Small intestine (tissue), 7 donors: ENCODE measurements around the gene SEMA5A. TPM values are rescaled to one million over a fixed set of nuclear protein-coding genes. Genes with fewer than 3 reads are reported as not detected.
A peak's percentile ranks its signal among the peaks of the same experiment; 100 is the strongest.

Source experiments
- DNase-seq, 2 donors: peaks; one replicate each; pipeline versions ENCODE4 v3.0.0 to v3.0.0-alpha.2; 2013
- FAIRE-seq: peaks from 2 replicates; lab custom pipeline; 2012; peaks lifted over from hg19 to GRCh38; lab: Jason Lieb, UNC
- H3K27ac ChIP-seq, 3 donors: one replicate each; pipeline ENCODE4 v1.5.1; 2013; ENCODE audit warnings: low read length in 2 of 3, mild to moderate bottlenecking in 2 of 3, control low read depth in 1 of 3, inconsistent platforms in 1 of 3, low read depth in 1 of 3, moderate library complexity in 1 of 3
- H3K27me3 ChIP-seq, 3 donors: one replicate each; pipeline ENCODE4 v1.6.1; 2013; ENCODE audit warnings: low read length in 3 of 3, inconsistent platforms in 1 of 3; ENCODE audit not compliant: control insufficient read depth in 3 of 3, insufficient read depth in 3 of 3
- H3K36me3 ChIP-seq, 3 donors: one replicate each; pipeline ENCODE4 v1.6.1; 2013; ENCODE audit warnings: low read length in 3 of 3, inconsistent platforms in 1 of 3, low read depth in 1 of 3, mild to moderate bottlenecking in 1 of 3, moderate library complexity in 1 of 3; ENCODE audit not compliant: control insufficient read depth in 3 of 3, insufficient read depth in 2 of 3
- H3K4me1 ChIP-seq, 3 donors: one replicate each; pipeline ENCODE4 v1.6.1; 2013; ENCODE audit warnings: low read length in 2 of 3, inconsistent platforms in 1 of 3, low read depth in 1 of 3, mild to moderate bottlenecking in 1 of 3, moderate library complexity in 1 of 3; ENCODE audit not compliant: control insufficient read depth in 3 of 3, insufficient read depth in 2 of 3
- H3K4me3 ChIP-seq, 3 donors: one replicate each; pipeline ENCODE4 v1.5.1; 2013; ENCODE audit warnings: low read length in 3 of 3, control low read depth in 1 of 3, inconsistent platforms in 1 of 3, low read depth in 1 of 3, mild to moderate bottlenecking in 1 of 3, moderate library complexity in 1 of 3
- H3K9me3 ChIP-seq, 2 donors: one replicate each; pipeline ENCODE4 v1.6.1; 2013; ENCODE audit warnings: low read depth in 1 of 2, low read length in 1 of 2; ENCODE audit not compliant: control insufficient read depth in 2 of 2, insufficient read depth in 1 of 2
- WGBS, 3 donors: extraction: QIAGEN DNeasy Blood & Tissue Kit; methylation state at CpG; one replicate each; pipeline ENCODE4 v1.1.7; 2013; 5-methylcytosine and 5-hydroxymethylcytosine counted together
- polyA plus RNA-seq, 4 donors: library from polyadenylated mRNA; stranded (reverse) in 3 of 4; unstranded in 1 of 4; fragments of 200-250 nt in 3 of 4; fragments of 120-200 nt in 1 of 4; gene quantifications; one replicate each; pipeline versions ENCODE4 v1.2.1 to v1.2.3, GENCODE V29; 2013
- donor health status: healthy with polysubstance abuse.
- donor health status: control.
- donor health status: control.
- donor health status: Bipolar disorder and iron deficiency.
- donor health status: healthy.

Gene SEMA5A
- polyA plus RNA-seq, 4 donors = 0.45 to 11.1 (median 1.2) TPM

DNA sequence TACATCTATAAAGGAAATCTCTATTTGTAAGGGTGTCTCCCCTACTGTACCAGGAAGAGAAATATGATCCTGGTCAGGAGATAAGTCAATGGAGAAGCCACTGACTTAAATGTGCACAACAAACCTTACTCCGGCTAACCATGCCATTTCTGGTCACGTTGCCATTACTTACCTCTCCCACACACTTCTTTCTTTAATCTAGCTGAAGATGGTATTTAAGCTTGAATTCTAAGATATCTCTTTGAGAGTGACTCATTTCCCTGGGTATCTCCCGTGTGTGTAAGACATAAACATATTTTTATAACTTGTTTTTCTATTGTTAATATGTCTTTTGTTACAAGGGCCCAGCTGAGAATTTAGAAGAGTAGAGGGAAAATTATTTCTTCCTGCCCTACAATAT is 296.6 kb downstream of the SEMA5A start:
- H3K4me3 ChIP-seq = no peak overlapping the region
- DNase-seq = no peak
- FAIRE-seq = no peak
- H3K9me3 ChIP-seq = no peaks in the 10 kb centered on the region
- WGBS, 3 donors = 82 to 88% (median 86%) methylated on average over 3 of the region's 3 CpGs
- no peaks in the 10 kb centered on the region for H3K4me1 ChIP-seq
- H3K27me3 ChIP-seq = no peaks in the 10 kb centered on the region
- H3K27ac ChIP-seq = no peak overlapping the region
- H3K36me3 ChIP-seq = no peaks in the 10 kb centered on the region

DNA sequence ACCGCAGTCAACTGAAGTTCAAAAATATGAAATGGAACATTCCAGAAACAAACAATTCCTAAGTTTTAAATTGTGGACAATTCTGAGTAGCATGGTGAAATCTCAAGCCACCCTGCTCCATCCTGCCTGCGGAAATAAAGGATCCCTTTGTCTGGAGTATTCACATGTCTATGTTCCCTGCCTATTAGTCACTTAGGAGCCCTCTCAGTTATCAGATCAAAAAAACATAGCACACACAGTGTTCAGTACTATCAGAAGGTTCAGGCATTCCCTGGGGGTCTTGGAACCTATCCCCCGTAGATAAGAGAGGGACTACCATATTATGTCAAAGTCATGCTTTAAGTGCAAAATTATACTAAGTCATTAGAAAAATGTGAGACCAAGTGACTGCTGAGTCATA is 300.8 kb downstream of the SEMA5A start:
- no peak for DNase-seq
- no peaks in the 10 kb centered on the region for H3K36me3 ChIP-seq
- no peak for FAIRE-seq
- H3K4me3 ChIP-seq = no peak overlapping the region
- 87 to 96% (median 90%) methylated on average over 3 of the region's 3 CpGs for WGBS, 3 donors
- no peaks in the 10 kb centered on the region for H3K9me3 ChIP-seq
- H3K27me3 ChIP-seq = no peaks in the 10 kb centered on the region
- H3K4me1 ChIP-seq = no peaks in the 10 kb centered on the region
- no peak overlapping the region for H3K27ac ChIP-seq

DNA sequence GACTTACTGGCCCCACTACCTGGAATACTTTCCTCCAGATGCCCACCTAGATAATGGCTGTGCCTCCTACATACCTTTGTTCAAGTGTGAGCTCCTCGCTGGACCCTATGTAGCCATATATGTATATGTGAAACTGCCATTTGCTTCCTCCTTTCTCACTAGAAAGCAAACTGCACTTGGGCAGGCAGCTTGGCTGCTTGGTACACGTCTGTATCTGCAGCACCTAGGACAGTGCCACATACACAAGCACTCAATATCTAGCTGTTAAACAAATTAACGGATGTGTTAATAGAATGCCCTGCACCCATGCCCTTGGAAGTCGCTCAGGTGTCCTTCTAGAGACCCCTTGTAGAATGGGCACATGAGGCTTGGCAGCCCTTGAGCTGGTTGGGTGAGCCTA is 301.5 kb downstream of the SEMA5A start:
- Histone ChIP-seq H3K36me3 (no peaks in the 10 kb centered on the region), H3K9me3 (no peaks in the 10 kb centered on the region), H3K27ac (no peak overlapping the region), H3K4me3 (no peak overlapping the region), H3K4me1 (no peaks in the 10 kb centered on the region), H3K27me3 (no peaks in the 10 kb centered on the region)
- FAIRE-seq (no peak), DNase-seq (no peak)
- WGBS, 3 donors = 78 to 85% (median 81%) methylated on average over 4 of the region's 4 CpGs

DNA sequence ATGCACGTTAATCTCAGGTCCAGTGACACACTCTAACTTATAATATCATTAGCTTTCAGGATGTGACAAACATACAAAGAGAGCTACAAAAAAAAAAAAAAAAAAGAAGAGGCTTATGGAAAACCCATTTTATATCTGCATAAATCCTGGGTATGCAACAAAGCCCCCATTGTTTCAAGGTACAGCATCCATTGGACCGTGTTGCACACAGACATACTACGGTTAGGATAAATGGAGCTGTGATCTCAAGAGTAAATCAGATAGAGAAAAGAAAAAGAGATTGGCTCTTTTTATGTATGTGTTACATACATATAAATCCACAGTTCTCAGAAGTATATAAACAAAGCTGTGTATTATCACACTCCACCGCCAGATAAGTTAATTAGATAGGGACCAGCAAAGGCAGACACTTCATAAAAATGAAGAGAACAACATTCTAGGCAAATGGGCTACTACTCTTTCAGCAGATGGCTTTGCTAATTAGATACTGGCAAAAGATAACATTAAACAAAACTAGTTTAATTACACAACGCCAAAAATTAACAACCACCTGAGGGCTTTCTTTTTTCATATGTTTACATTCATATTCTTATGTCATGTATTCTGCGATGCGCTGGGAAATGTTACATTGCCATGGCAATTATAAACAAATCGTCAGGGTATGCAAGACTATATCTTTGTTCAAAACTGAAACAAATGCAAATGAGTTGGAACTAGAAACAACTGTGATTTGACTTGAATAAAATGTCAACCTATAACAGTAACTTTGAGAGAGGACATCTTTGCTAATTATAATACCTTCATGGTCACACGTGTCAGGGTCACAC is 304.2 kb downstream of the SEMA5A start:
- no peaks in the 10 kb centered on the region for H3K9me3 ChIP-seq
- no peaks in the 10 kb centered on the region for H3K4me1 ChIP-seq
- H3K4me3 ChIP-seq = no peak overlapping the region
- H3K27ac ChIP-seq = no peak overlapping the region
- H3K27me3 ChIP-seq = no peaks in the 10 kb centered on the region
- FAIRE-seq (no peak), DNase-seq (no peak)
- no peaks in the 10 kb centered on the region for H3K36me3 ChIP-seq
- WGBS, 3 donors = 77 to 87% (median 83%) methylated on average over 9 of the region's 9 CpGs

DNA sequence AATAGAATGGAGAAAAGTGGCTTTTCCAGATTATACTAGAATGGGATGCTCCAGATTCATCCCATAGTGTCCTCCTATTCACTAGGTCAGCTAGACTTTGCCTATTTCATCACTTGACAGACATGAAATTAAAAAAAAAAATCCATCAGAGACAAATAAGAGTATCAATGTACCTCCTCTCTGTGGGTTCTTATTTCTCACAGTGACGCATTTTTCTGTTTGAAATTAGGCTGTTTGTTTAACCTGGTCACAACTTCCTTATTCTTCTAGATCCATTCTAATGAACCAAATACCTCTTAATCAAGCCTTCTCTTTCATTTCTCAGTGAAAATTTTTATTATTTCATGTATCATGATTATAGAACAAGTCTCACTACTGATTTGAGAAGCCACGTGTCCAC is 305.4 kb downstream of the SEMA5A start:
- H3K27ac ChIP-seq = no peak overlapping the region
- no peaks in the 10 kb centered on the region for H3K27me3 ChIP-seq
- H3K4me3 ChIP-seq = no peak overlapping the region
- FAIRE-seq = no peak
- whole genome bisulfite sequencing, 3 donors = 85 to 92% (median 89%) methylated on average over 2 of the region's 2 CpGs
- H3K4me1 ChIP-seq = no peaks in the 10 kb centered on the region
- H3K36me3 ChIP-seq = no peaks in the 10 kb centered on the region
- no peaks in the 10 kb centered on the region for H3K9me3 ChIP-seq
- no peak for DNase-seq

DNA sequence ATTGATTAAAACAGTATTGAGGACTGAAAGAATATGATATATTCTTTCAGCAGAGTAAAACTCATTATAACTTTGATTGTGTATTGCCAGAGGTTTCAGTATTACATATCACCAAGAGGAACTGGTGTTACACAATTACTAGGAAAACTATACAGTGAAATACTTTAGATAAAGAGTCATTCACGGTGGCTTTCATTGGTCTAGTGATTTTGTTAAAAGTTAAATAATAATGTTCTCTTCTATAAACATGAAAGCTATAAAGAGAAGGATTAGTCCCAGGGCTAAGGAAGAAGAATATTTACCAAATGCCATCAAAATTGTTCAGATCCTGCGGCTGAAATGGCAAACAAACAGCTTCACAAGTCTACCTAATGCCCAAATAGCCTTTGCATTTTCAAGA is 306.2 kb downstream of the SEMA5A start:
- 51 to 72% (median 61%) methylated on average over 2 of the region's 2 CpGs for WGBS, 3 donors
- H3K4me3 ChIP-seq = no peak overlapping the region
- no peaks in the 10 kb centered on the region for H3K9me3 ChIP-seq
- H3K27ac ChIP-seq = no peak overlapping the region
- H3K27me3 ChIP-seq = no peaks in the 10 kb centered on the region
- H3K4me1 ChIP-seq = no peaks in the 10 kb centered on the region
- DNase-seq (peak in 1 of 2 donors; percentile 8), FAIRE-seq (no peak)
- no peaks in the 10 kb centered on the region for H3K36me3 ChIP-seq

DNA sequence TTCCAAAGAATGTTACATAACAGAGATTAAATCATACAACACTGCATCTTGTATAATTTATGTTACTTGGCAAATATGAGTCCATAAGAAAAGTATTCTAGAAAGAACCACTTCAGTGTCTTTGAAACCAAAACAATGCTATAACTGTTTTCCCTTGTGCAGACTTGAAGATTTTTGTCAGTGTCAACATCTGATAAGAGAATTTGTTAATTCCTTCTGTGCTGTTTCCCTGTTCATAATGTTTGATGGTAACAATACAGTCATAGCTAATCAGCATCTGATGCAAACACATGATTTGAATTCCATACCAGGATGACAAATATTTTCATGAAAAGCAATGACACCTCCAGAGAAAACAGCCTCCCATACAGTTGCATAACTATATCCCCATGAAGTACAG is 306.8 kb downstream of the SEMA5A start:
- Histone ChIP-seq H3K4me1 (no peaks in the 10 kb centered on the region), H3K27ac (no peak overlapping the region), H3K27me3 (no peaks in the 10 kb centered on the region), H3K9me3 (no peaks in the 10 kb centered on the region), H3K36me3 (no peaks in the 10 kb centered on the region), H3K4me3 (no peak overlapping the region)
- DNase-seq (no peak), FAIRE-seq (no peak)

DNA sequence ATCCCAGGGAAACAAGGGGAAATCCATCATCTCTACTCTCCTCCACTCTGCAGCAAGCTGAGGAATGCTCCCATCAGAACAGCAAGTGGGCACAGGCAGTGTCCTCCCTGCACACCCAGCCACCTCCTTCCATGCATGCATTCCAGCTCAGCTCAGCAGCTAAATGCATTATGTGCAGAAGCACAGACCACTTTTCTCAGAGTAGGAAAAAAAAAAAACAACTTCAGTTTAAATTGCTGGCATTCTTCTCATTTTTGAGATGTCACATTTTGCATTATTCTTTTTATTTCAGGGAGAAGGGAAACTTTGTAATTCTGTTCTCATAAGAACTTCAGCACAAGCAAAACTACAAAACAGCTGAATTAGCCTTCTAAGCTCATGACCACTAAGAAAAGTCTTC is 312.2 kb downstream of the SEMA5A start:
- H3K9me3 ChIP-seq = no peaks in the 10 kb centered on the region
- H3K4me1 ChIP-seq = no peaks in the 10 kb centered on the region
- H3K36me3 ChIP-seq = no peaks in the 10 kb centered on the region
- no peak overlapping the region for H3K4me3 ChIP-seq
- H3K27me3 ChIP-seq = no peaks in the 10 kb centered on the region
- FAIRE-seq (no peak), DNase-seq (no peak)
- H3K27ac ChIP-seq = no peak overlapping the region

DNA sequence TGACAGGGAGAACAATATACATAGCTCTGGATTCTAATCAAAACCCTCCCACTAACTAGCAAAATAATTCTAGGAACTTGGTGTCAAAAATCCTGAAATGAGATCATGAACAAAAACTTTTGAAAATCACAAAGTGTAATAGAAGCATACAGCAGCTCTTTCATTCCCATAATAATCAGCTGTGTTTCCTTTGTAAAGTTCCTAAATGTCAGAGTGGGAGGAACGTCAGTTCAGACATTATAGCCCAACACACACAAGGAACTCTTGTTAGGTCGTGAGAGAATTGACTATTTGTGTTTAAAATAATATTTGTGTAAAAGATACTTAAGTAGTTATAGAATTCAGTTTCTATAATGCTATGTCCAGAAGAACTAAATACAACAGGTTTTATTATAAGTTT is 312.8 kb downstream of the SEMA5A start:
- Histone ChIP-seq H3K4me3 (no peak overlapping the region), H3K4me1 (no peaks in the 10 kb centered on the region), H3K27me3 (no peaks in the 10 kb centered on the region), H3K9me3 (no peaks in the 10 kb centered on the region), H3K27ac (no peak overlapping the region), H3K36me3 (no peaks in the 10 kb centered on the region)
- WGBS, 3 donors = 57 to 87% (median 60%) methylated on average over 2 of the region's 2 CpGs
- FAIRE-seq (no peak), DNase-seq (no peak)
